Pericardium fibroblast (primary cell): ENCODE results near the gene OR6Q1. TPM values are rescaled to one million over a fixed set of nuclear protein-coding genes. Genes with fewer than 3 reads are reported as not detected.

Experiments used
- total RNA-seq: library from RNA; depleted of rRNA; stranded (reverse); fragments of >200 nt; gene quantifications from 2 replicates; pipeline ENCODE4 v1.2.3, GENCODE V29; 2015

The OR6Q1 gene, protein sequence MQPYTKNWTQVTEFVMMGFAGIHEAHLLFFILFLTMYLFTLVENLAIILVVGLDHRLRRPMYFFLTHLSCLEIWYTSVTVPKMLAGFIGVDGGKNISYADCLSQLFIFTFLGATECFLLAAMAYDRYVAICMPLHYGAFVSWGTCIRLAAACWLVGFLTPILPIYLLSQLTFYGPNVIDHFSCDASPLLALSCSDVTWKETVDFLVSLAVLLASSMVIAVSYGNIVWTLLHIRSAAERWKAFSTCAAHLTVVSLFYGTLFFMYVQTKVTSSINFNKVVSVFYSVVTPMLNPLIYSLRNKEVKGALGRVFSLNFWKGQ
- total RNA-seq, result not detected in 2 replicates

DNA sequence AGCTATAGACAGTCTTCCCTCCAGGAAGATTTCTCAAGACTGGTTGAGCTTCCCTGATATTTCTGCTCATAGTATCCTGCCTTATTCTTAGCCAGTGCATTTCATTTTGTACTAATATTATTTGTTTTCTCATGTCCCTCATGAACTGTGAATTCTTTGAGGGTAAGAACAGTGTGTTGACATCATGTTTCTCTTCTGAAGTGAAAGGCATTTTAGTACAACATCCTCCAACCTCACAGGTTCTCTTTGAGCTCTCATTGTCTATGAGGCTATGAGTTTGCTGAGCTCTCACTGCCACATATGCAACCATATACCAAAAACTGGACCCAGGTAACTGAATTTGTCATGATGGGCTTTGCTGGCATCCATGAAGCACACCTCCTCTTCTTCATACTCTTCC is at the start of gene OR6Q1:
Gene OR6Q1 (plus strand): TSS at position 301 of the 400 bp plus-strand sequence. CDS start 0 bp downstream, at position 301.

DNA sequence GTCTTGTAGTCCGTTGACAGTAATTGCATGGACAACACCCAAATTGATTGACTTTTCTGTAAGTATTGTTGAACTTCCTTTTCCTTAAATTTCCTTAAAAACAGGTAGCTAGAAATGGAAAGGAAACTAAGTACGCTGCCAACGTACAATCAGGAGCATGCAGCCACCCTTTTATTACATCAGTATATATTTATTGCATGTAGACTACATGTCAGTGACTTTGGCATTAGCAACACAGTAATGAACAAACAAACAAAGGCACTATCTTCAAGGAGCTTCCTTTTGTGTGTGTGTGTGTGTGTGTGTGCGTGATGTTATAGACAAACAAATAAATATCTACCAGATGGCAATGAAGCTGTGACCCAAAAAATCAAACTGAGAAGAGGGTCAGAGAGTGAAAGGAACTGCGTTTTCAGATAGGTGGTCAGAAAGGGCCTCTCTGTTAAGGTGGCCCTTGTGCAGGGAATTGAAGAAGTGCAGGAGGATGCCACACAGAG is 7.3 kb upstream of the OR6Q1 start, which contains the start of gene OR9Q1:
Gene OR9Q1 (plus strand): TSS at position 447 of the 497 bp plus-strand sequence. CDS start 155,564 bp downstream, outside the sequence.

Other genes with a start within 250 kb of the OR6Q1 start
- gene OR9Q1, start 7.1 kb upstream of the OR6Q1 start, total RNA-seq, result not detected in 2 replicates
- not detected in 2 replicates for gene OR9I1, start 94.6 kb downstream of the OR6Q1 start, total RNA-seq
- not detected in 2 replicates for gene OR9Q2, start 158.1 kb downstream of the OR6Q1 start, total RNA-seq
- not detected in 2 replicates for gene OR1S2, start 173.2 kb downstream of the OR6Q1 start, total RNA-seq
- not detected in 2 replicates for gene OR1S1, start 181.8 kb downstream of the OR6Q1 start, total RNA-seq
- gene OR10Q1, start 198.0 kb downstream of the OR6Q1 start, total RNA-seq, result not detected in 2 replicates
- gene OR10W1, start 237.3 kb downstream of the OR6Q1 start, total RNA-seq, result not detected in 2 replicates